Myometrial cell (primary cell): ENCODE data around the gene ESRRB. TPM values are rescaled to one million over a fixed set of nuclear protein-coding genes. Genes with fewer than 3 reads are reported as not detected.

Experiments
- total RNA-seq: library from RNA; depleted of rRNA; stranded (reverse); fragments of >200 nt; gene quantifications from 2 replicates; pipeline ENCODE4 v1.2.3, GENCODE V29; 2015

The ESRRB gene
- not detected in 2 replicates for total RNA-seq

GRCh38 chr14:76375947-76376404 lies at the start of gene ESRRB:
Gene ESRRB (plus strand): TSS chr14:76376137. CDS start chr14:76376402, 265 bp downstream.

Other genes with a start within 250 kb of the ESRRB start
- gene GPATCH2L, start 224.2 kb upstream of the ESRRB start, total RNA-seq: 21.9 and 51.4 TPM in 2 replicates